ENCODE results near the gene EYA2.

The EYA2 gene

DNA sequence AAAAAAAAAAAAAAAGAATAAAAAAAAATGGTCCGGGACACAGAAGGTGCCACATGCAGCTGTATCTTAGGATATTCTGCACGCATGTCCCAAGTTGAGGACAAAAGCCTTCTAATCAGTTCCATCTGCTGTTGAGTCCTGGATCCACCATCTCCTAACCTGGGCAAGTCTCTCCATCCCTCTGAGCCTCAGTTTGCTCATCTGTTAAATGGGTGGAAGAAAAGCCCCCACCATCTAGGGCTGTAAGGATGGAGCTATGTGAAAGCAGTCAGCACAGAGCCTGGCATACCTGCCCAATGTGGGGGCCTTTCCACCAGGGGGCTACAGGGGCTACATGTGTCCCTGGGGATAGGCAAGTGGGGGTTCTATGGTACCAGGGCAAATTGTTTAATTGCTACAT is 253.4 kb downstream of the EYA2 start:
- no peak for TF ChIP-seq ELF4 (IDR thresholded peaks at IDR 0.05)
- no peak for TF ChIP-seq FOXA1 (IDR thresholded peaks at IDR 0.05)
- TF ChIP-seq LEF1 (IDR thresholded peaks at IDR 0.05; ENCODE audit: borderline replicate concordance): no peak
- no peak for TF ChIP-seq SP1 (IDR thresholded peaks at IDR 0.05)
- TF ChIP-seq TARDBP (IDR thresholded peaks at IDR 0.05): no peak
- TF ChIP-seq SUZ12 (IDR thresholded peaks at IDR 0.05): no peak
- no peak for TF ChIP-seq L3MBTL2 (conservative IDR thresholded peaks at IDR 0.05)
- CTCF ChIA-PET: interaction anchor here (1.0 kb wide), 1 partner anchor 338 kb away, joined by 3 read pairs; no protein-coding TSS in a partner anchor
- POLR2A ChIA-PET: no interaction called here
- DNase-seq (ENCODE audit: extremely low spot score): no peak

DNA sequence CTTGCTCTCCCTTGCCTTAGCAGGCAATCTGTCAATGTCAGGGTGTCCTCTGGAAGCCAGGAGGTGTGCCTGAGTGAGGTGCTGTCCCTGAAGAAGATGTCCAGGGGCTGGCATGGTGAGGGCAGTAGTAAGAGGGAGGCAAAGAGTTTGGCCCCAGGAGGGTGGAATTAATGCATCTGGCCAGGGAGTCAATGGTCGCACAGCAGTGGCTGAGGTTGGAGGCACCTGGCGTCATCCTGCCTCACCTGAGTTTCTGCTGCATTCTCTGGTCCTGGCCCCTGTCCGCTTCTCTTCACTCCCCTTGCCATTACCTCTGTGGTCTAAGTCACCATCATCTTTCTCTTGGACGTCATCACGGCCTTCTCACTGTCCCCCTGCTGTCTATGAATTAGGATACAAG is 255.3 kb downstream of the EYA2 start:
- ChIA-PET CTCF (interaction anchor here (1.1 kb wide), 1 partner anchor 392 kb away, joined by 6 read pairs; no protein-coding TSS in a partner anchor), POLR2A (no interaction called here)
- DNase-seq (ENCODE audit: extremely low spot score): no peak
- TF ChIP-seq L3MBTL2 (conservative IDR thresholded peaks at IDR 0.05) (no peak), FOXM1 (IDR thresholded peaks at IDR 0.05; ENCODE audit: borderline replicate concordance) (no peak), ELF4 (IDR thresholded peaks at IDR 0.05) (no peak), NFRKB (IDR thresholded peaks at IDR 0.05) (no peak), CTBP1 (IDR thresholded peaks at IDR 0.05; ENCODE audit: borderline replicate concordance) (no peak), HDGF (IDR thresholded peaks at IDR 0.05; ENCODE audit: borderline replicate concordance) (no peak), ARNT (IDR thresholded peaks at IDR 0.05) (no peak), FOXA1 (IDR thresholded peaks at IDR 0.05) (no peak), SP1 (IDR thresholded peaks at IDR 0.05) (no peak), LEF1 (IDR thresholded peaks at IDR 0.05; ENCODE audit: borderline replicate concordance) (no peak), BHLHE40 (IDR thresholded peaks at IDR 0.05; ENCODE audit: borderline replicate concordance) (no peak), ZNF384 (IDR thresholded peaks at IDR 0.05) (no peak), FOXK2 (IDR thresholded peaks at IDR 0.05) (no peak), TARDBP (IDR thresholded peaks at IDR 0.05) (no peak), SUZ12 (IDR thresholded peaks at IDR 0.05) (no peak)
- TF ChIP-seq, protein P1, sequence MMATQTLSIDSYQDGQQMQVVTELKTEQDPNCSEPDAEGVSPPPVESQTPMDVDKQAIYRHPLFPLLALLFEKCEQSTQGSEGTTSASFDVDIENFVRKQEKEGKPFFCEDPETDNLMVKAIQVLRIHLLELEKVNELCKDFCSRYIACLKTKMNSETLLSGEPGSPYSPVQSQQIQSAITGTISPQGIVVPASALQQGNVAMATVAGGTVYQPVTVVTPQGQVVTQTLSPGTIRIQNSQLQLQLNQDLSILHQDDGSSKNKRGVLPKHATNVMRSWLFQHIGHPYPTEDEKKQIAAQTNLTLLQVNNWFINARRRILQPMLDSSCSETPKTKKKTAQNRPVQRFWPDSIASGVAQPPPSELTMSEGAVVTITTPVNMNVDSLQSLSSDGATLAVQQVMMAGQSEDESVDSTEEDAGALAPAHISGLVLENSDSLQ (IDR thresholded peaks at IDR 0.05): no peak

DNA sequence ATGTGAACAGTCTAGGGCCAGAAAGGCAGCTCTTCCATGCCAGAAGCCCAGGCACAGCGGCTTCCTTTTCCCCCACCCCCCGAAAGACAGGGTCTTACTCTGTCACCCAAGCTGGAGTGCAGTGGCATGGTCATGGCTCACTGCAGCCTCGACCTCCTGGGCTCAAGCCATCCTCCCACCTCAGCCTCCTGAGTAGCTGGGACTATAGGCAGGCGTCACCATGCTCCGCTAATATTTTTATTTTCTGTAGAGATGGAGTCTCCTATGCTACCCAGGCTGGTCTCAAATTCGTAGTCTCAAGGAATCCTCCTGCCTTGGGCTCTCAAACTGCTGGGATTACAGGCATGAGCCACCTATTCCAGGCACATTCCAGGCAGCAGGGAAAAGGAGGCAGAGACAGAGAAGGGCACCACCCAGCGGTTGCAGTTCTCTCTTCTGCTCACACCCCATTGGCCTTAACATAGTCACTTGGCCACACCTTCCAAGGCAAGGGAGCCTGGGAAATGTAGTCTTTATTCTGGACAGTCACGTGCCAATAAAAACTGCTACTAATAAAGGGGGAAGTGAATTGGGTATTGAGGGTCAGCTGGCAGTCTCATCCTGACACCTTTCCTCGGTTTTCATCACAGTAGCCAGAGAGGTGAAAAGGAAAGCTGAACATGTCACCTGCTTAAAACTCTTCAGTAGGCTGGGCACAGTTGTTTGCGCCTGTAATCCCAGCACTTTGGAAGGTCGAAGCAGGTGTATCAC is 255.9 kb downstream of the EYA2 start:
- ChIA-PET CTCF (interaction anchor here (0.9 to 1.1 kb wide), 2 partner anchors 393 to 397 kb away, joined by 3 to 6 read pairs; no protein-coding TSS in a partner anchor), POLR2A (no interaction called here)
- TF ChIP-seq ZNF384 (IDR thresholded peaks at IDR 0.05) (no peak), HDGF (IDR thresholded peaks at IDR 0.05; ENCODE audit: borderline replicate concordance) (no peak), TARDBP (IDR thresholded peaks at IDR 0.05) (no peak), SUZ12 (IDR thresholded peaks at IDR 0.05) (no peak), BHLHE40 (IDR thresholded peaks at IDR 0.05; ENCODE audit: borderline replicate concordance) (no peak), L3MBTL2 (conservative IDR thresholded peaks at IDR 0.05) (0 out of 2 replicates have a peak, but pooled peaks have one; percentile 21), SP1 (IDR thresholded peaks at IDR 0.05) (no peak), NFRKB (IDR thresholded peaks at IDR 0.05) (no peak)
- DNase-seq (ENCODE audit: extremely low spot score): peak; percentile 84

DNA sequence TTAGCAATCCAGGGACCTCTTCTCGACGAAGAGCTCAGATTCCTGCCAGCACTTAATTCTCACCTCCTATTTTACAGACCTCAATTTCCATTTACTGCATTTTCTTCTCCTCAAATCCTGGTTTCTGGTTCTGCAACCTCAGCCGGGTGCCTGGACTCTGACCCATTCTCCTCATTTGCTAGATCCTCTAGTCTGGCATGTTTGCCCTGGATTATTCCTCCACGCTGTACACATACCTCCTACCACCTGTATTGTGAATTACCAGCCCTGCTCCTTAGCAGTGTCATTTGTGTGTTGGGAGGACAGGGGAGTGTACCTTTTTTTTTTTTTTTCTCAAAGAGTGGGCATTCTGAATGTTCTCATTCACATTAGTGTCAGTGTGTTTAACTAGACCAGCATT is 257.4 kb downstream of the EYA2 start:
- no peak for DNase-seq (ENCODE audit: extremely low spot score)
- CTCF ChIA-PET: interaction anchor here (0.6 kb wide), 1 partner anchor 12 kb away, joined by 4 read pairs; no protein-coding TSS in a partner anchor
- POLR2A ChIA-PET: no interaction called here
- TF ChIP-seq LEF1 (IDR thresholded peaks at IDR 0.05; ENCODE audit: borderline replicate concordance) (no peak), SP1 (IDR thresholded peaks at IDR 0.05) (no peak), FOXA1 (IDR thresholded peaks at IDR 0.05) (no peak), FOXM1 (IDR thresholded peaks at IDR 0.05; ENCODE audit: borderline replicate concordance) (no peak), NFRKB (IDR thresholded peaks at IDR 0.05) (no peak), ZNF384 (IDR thresholded peaks at IDR 0.05) (no peak), ELF4 (IDR thresholded peaks at IDR 0.05) (no peak), ARNT (IDR thresholded peaks at IDR 0.05) (no peak), BHLHE40 (IDR thresholded peaks at IDR 0.05; ENCODE audit: borderline replicate concordance) (no peak), SUZ12 (IDR thresholded peaks at IDR 0.05) (no peak), TARDBP (IDR thresholded peaks at IDR 0.05) (no peak), HDGF (IDR thresholded peaks at IDR 0.05; ENCODE audit: borderline replicate concordance) (no peak), FOXK2 (IDR thresholded peaks at IDR 0.05) (no peak), L3MBTL2 (conservative IDR thresholded peaks at IDR 0.05) (no peak), CTBP1 (IDR thresholded peaks at IDR 0.05; ENCODE audit: borderline replicate concordance) (no peak)
- TF ChIP-seq, protein P1 (IDR thresholded peaks at IDR 0.05): no peak

DNA sequence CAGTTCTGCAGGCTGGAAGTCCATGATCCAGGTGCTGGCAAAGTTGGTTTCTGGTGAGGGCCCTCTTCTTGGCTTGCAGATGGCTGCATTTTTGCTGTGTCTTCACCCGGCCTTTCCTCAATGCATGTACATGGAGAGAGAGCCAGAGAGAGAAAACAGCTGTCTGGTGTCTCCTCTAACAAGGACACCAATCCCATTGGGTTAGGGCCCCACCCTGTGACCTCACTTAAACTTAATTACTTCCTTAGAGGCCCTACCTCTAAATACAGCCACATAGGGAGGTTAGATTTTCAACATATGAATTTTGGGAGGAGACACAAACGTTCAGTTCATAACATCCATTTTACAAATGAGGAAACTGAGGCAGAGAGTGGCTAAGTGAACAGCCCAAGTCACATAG is 259.4 kb downstream of the EYA2 start:
- ChIA-PET POLR2A (no interaction called here), CTCF (no interaction called here)
- no peak for TF ChIP-seq SP1 (IDR thresholded peaks at IDR 0.05)
- TF ChIP-seq ARNT (IDR thresholded peaks at IDR 0.05): no peak
- TF ChIP-seq ELF4 (IDR thresholded peaks at IDR 0.05): no peak
- no peak for TF ChIP-seq SUZ12 (IDR thresholded peaks at IDR 0.05)
- TF ChIP-seq ZNF384 (IDR thresholded peaks at IDR 0.05): no peak
- no peak for TF ChIP-seq FOXA1 (IDR thresholded peaks at IDR 0.05)
- TF ChIP-seq NFRKB (IDR thresholded peaks at IDR 0.05): no peak
- no peak for TF ChIP-seq HDGF (IDR thresholded peaks at IDR 0.05; ENCODE audit: borderline replicate concordance)
- no peak for TF ChIP-seq L3MBTL2 (conservative IDR thresholded peaks at IDR 0.05)
- no peak for TF ChIP-seq TARDBP (IDR thresholded peaks at IDR 0.05)
- no peak for TF ChIP-seq FOXK2 (IDR thresholded peaks at IDR 0.05)
- TF ChIP-seq, protein P1 (IDR thresholded peaks at IDR 0.05): no peak
- no peak for TF ChIP-seq BHLHE40 (IDR thresholded peaks at IDR 0.05; ENCODE audit: borderline replicate concordance)
- no peak for TF ChIP-seq CTBP1 (IDR thresholded peaks at IDR 0.05; ENCODE audit: borderline replicate concordance)
- no peak for DNase-seq (ENCODE audit: extremely low spot score)

All from HEK293T (cell line).